H1 (cell line): ENCODE data around the gene DMAC2. TPM values are rescaled to one million over a fixed set of nuclear protein-coding genes. Genes with fewer than 3 reads are reported as not detected.

Source experiments
- CTCF ChIA-PET: fragments of 300-600 bp; sonication (Branson Sonifier 250); formaldehyde crosslinking; loops from one replicate; lab custom pipeline; 2021; ENCODE audit not compliant: partially characterized antibody; lab: Charles Lee
- POLR2A ChIA-PET: fragments of 300-600 bp; sonication (Branson Sonifier 250); formaldehyde crosslinking; loops from one replicate; lab custom pipeline; 2021; ENCODE audit warnings: inconsistent platforms; ENCODE audit not compliant: partially characterized antibody; lab: Charles Lee
- DNase-seq, 2 experiments: peaks; one replicate each; pipeline versions ENCODE4 v3.0.0 to v3.0.0-alpha.2; 2010 to 2022; ENCODE audit warnings: low spot score in 2 of 2, low read depth in 1 of 2, mixed read lengths in 1 of 2
- FAIRE-seq: peaks from 2 replicates; lab custom pipeline; 2011; peaks lifted over from hg19 to GRCh38; lab: Jason Lieb, UNC
- H2AFZ ChIP-seq: 2 replicates; pipeline ENCODE4 v1.8.1; 2012; ENCODE audit warnings: low read length, inconsistent platforms
- H2AK5ac ChIP-seq: 2 replicates; pipeline ENCODE4 v1.6.1; 2013; ENCODE audit warnings: low read depth, low read length
- H2BK120ac ChIP-seq: replicated peaks from 2 replicates; pipeline ENCODE3; 2013; ENCODE audit warnings: low read depth, low read length, inconsistent platforms
- H2BK12ac ChIP-seq: 2 replicates; pipeline ENCODE4 v1.6.1; 2013; ENCODE audit warnings: low read depth, low read length
- H2BK15ac ChIP-seq: 2 replicates; pipeline ENCODE4 v1.6.1; 2013; ENCODE audit warnings: low read length
- H2BK20ac ChIP-seq: 2 replicates; pipeline ENCODE4 v1.6.1; 2013; ENCODE audit warnings: low read length
- H2BK5ac ChIP-seq: 2 replicates; pipeline ENCODE4 v1.6.1; 2013; ENCODE audit warnings: low read depth, low read length
- H3K14ac ChIP-seq: 2 replicates; pipeline ENCODE4 v1.6.1; 2013; ENCODE audit warnings: inconsistent platforms; ENCODE audit not compliant: insufficient read length
- H3K18ac ChIP-seq: 2 replicates; pipeline ENCODE4 v1.6.1; 2013; ENCODE audit warnings: low read length; ENCODE audit errors: extremely low read depth
- H3K23ac ChIP-seq: 2 replicates; pipeline ENCODE4 v1.6.1; 2013; ENCODE audit warnings: inconsistent platforms; ENCODE audit not compliant: insufficient read length
- H3K23me2 ChIP-seq: 2 replicates; pipeline ENCODE4 v1.6.1; 2013; ENCODE audit warnings: low read depth, low read length
- H3K27ac ChIP-seq: 2 replicates; pipeline ENCODE4 v1.6.1; 2011; ENCODE audit warnings: low read depth, low read length, inconsistent platforms
- H3K27me3 ChIP-seq, 4 experiments: replicated peaks in 1 of 4; 1 replicate in 1 of 4; 2 replicates in 3 of 4; pipeline versions ENCODE4 v1.6.1 to v1.8.1; 2011 to 2013; ENCODE audit warnings: low read length in 3 of 4, mild to moderate bottlenecking in 3 of 4, inconsistent platforms in 2 of 4, mixed read lengths in 2 of 4, moderate library complexity in 1 of 4; ENCODE audit not compliant: control insufficient read depth in 3 of 4, insufficient read depth in 3 of 4; ENCODE audit errors: extremely low read depth in 1 of 4
- H3K36me3 ChIP-seq, 4 experiments: 2 replicates each; pipeline versions ENCODE4 v1.6.1 to v1.8.1; 2011 to 2013; ENCODE audit warnings: mild to moderate bottlenecking in 4 of 4, low read length in 3 of 4, moderate library complexity in 2 of 4, control low read depth in 1 of 4, inconsistent platforms in 1 of 4; ENCODE audit not compliant: insufficient read depth in 4 of 4, control insufficient read depth in 2 of 4
- H3K4ac ChIP-seq: replicated peaks from 2 replicates; pipeline ENCODE3; 2013; ENCODE audit warnings: low read length, low read depth, mixed read lengths, inconsistent platforms; ENCODE audit not compliant: insufficient read length
- H3K4me1 ChIP-seq, 4 experiments: replicated peaks in 1 of 4; 1 replicate in 1 of 4; 2 replicates in 3 of 4; pipeline versions ENCODE4 v1.6.1 to v1.8.1; 2011 to 2013; ENCODE audit warnings: low read length in 3 of 4, inconsistent platforms in 2 of 4, mixed read lengths in 1 of 4; ENCODE audit not compliant: insufficient read depth in 4 of 4, control insufficient read depth in 3 of 4
- H3K4me2 ChIP-seq, 2 experiments: 2 replicates each; pipeline versions ENCODE4 v1.6.1 to v1.8.1; 2011 to 2013; ENCODE audit warnings: low read depth in 2 of 2, low read length in 2 of 2, control low read depth in 1 of 2, inconsistent platforms in 1 of 2, mild to moderate bottlenecking in 1 of 2; ENCODE audit not compliant: insufficient read depth in 1 of 2
- H3K4me3 ChIP-seq, 4 experiments: fragments of 200-600, 300-600 bp in 1 of 4; sonication (generic), shearing (Covaris generic), sonication (Bioruptor Twin) in 1 of 4; 2 replicates each; pipeline versions ENCODE4 v1.5.1 to v1.8.1; 2011 to 2016; ENCODE audit warnings: low read length in 4 of 4, low read depth in 3 of 4, control low read depth in 2 of 4, inconsistent platforms in 2 of 4, mild to moderate bottlenecking in 2 of 4, mixed read lengths in 1 of 4, moderate library complexity in 1 of 4; ENCODE audit not compliant: insufficient read depth in 2 of 4; ENCODE audit errors: extremely low read depth in 1 of 4
- H3K56ac ChIP-seq: replicated peaks from 2 replicates; pipeline ENCODE3; 2013; ENCODE audit warnings: low read depth, mild to moderate bottlenecking, mixed read lengths, low read length, inconsistent platforms; ENCODE audit not compliant: insufficient read length
- H3K79me1 ChIP-seq: 2 replicates; pipeline ENCODE4 v1.6.1; 2013; ENCODE audit warnings: low read depth, low read length, control low read depth
- H3K79me2 ChIP-seq, 2 experiments: 2 replicates each; pipeline versions ENCODE4 v1.6.1 to v1.8.1; 2012 to 2013; ENCODE audit warnings: low read length in 2 of 2, mild to moderate bottlenecking in 2 of 2, inconsistent platforms in 1 of 2; ENCODE audit not compliant: insufficient read depth in 2 of 2, control insufficient read depth in 1 of 2
- H3K9ac ChIP-seq, 4 experiments: replicated peaks in 1 of 4; 1 replicate in 1 of 4; 2 replicates in 3 of 4; pipeline versions ENCODE4 v1.6.1 to v1.8.1; 2011 to 2013; ENCODE audit warnings: low read depth in 3 of 4, low read length in 3 of 4, control low read depth in 2 of 4, mild to moderate bottlenecking in 2 of 4, moderate library complexity in 2 of 4, inconsistent platforms in 1 of 4; ENCODE audit errors: extremely low read depth in 1 of 4
- H3K9me3 ChIP-seq, 2 experiments: 2 replicates each; pipeline versions ENCODE4 v1.6.1 to v1.8.1; 2012 to 2013; ENCODE audit warnings: mild to moderate bottlenecking in 2 of 2, moderate library complexity in 2 of 2, control low read depth in 1 of 2, inconsistent platforms in 1 of 2, low read depth in 1 of 2, low read length in 1 of 2, mixed read lengths in 1 of 2; ENCODE audit not compliant: insufficient read depth in 2 of 2
- H4K20me1 ChIP-seq, 2 experiments: replicated peaks in 1 of 2; 2 replicates each; pipeline versions ENCODE3 to v1.8.1; 2011 to 2013; ENCODE audit warnings: inconsistent platforms in 2 of 2, low read length in 2 of 2, mild to moderate bottlenecking in 1 of 2; ENCODE audit not compliant: insufficient read depth in 2 of 2, control insufficient read depth in 1 of 2
- H4K5ac ChIP-seq: 2 replicates; pipeline ENCODE4 v1.6.1; 2013; ENCODE audit warnings: low read length, low read depth, mixed read lengths, inconsistent platforms; ENCODE audit not compliant: insufficient read length
- H4K8ac ChIP-seq: 2 replicates; pipeline ENCODE4 v1.8.0; 2013; ENCODE audit warnings: mild to moderate bottlenecking, moderate library complexity, low read length, inconsistent platforms; ENCODE audit not compliant: insufficient read depth; ENCODE audit errors: extremely low read depth
- H4K91ac ChIP-seq: replicated peaks from 2 replicates; pipeline ENCODE3; 2013; ENCODE audit warnings: low read length, mixed read lengths, inconsistent platforms; ENCODE audit not compliant: insufficient read length
- HDAC6 ChIP-seq: IDR thresholded peaks from one replicate; pipeline ENCODE4 v1.7.1; 2012; ENCODE audit warnings: low read depth, mild to moderate bottlenecking, inconsistent platforms, low read length, moderate library complexity
- RAD21 ChIP-seq, 2 experiments: IDR thresholded peaks in 1 of 2; conservative IDR thresholded peaks in 1 of 2; 2 replicates each; pipeline ENCODE4 v1.6.1; 2011; ENCODE audit warnings: low read depth in 2 of 2, low read length in 2 of 2, improper control_type of control experiment in 1 of 2, inconsistent platforms in 1 of 2, mild to moderate bottlenecking in 1 of 2, moderate library complexity in 1 of 2
- WGBS, 2 experiments: shearing (Covaris generic) in 1 of 2; methylation state at CpG; one replicate each; pipeline versions ENCODE4 v1.1.6 to v1.1.7; 2013 to 2015; ENCODE audit warnings: low lambda C conversion rate in 2 of 2, mixed read lengths in 2 of 2, inconsistent platforms in 1 of 2, low coverage in 1 of 2, missing lambda C conversion rate in 1 of 2; ENCODE audit not compliant: insufficient replicate concordance in 2 of 2, insufficient coverage in 1 of 2, insufficient read length in 1 of 2; ENCODE audit errors: extremely low coverage in 1 of 2, missing lambda C conversion rate in 1 of 2; 5-methylcytosine and 5-hydroxymethylcytosine counted together
- polyA plus RNA-seq, 7 experiments: library from polyadenylated mRNA; depleted of rRNA in 3 of 7; stranded (reverse) in 5 of 7; unstranded in 2 of 7; fragments of >200 nt in 5 of 7; fragments of 200-250 nt in 2 of 7; gene quantifications; 1 replicate in 5 of 7; 2 replicates in 1 of 7; 4 replicates in 1 of 7; pipeline versions ENCODE4 v1.2.1 to v1.2.3, GENCODE V29; 2011 to 2013; ENCODE audit warnings: missing spikeins in 2 of 7, mixed read lengths in 2 of 7
- total RNA-seq: library from RNA; stranded (reverse); fragmentation: NEBNext Ultra II Directional; extraction: Animal tissue kit (Norgen Biotek cat#: 25700); gene quantifications from 2 replicates; pipeline ENCODE4 v1.2.1, GENCODE V29; 2021
- TF ChIP-seq, protein P1 (sequence below), 3 experiments: IDR thresholded peaks; 1 replicate in 2 of 3; 2 replicates in 1 of 3; pipeline versions ENCODE4 v1.5.1 to v1.6.1; 2011; ENCODE audit warnings: low read length in 3 of 3, mild to moderate bottlenecking in 3 of 3, inconsistent platforms in 2 of 3, low read depth in 1 of 3, moderate library complexity in 1 of 3; ENCODE audit not compliant: insufficient read depth in 1 of 3; ENCODE audit errors: control extremely low read depth in 1 of 3
- TF ChIP-seq, protein P2 (sequence below): IDR thresholded peaks from 2 replicates; pipeline ENCODE4 v1.6.1; 2011; ENCODE audit warnings: low read length, improper control_type of control experiment

Gene DMAC2
- total and polyA plus RNA-seq, 2 of the 8 experiments (the other 6 are each of a cell fraction or from before 2014, with no cell fraction given): 86.8 to 170 TPM

DNA sequence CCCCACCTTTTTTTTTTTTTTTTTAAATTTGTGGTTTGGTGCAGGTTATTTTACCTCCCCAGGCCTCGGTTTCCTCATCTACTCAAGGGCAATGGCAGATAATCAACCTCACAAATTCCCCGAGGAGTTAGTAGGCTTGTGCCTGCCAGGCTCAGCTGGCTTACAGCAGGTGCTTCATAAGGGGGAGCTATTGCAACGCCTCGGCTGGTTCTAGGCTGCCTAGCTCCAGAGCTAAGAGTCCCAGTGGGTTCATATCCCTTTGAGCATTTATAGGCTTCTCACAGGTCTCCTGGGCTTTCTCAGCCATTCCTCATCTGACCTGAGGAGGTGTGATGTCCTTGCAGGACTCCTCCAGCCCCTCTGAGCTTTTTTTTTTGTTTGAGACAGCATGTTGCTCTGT, 31.5 kb downstream of the DMAC2 start:
- Histone ChIP-seq H2BK15ac (no peak overlapping the region), H3K27ac (no peak overlapping the region), H3K79me1 (no peaks in the 10 kb centered on the region), H3K79me2 (no peaks in the 10 kb centered on the region), H3K4me1 (peaks cover 0 to 5% (median 1%) of the 10 kb centered on the region in 4 experiments; a peak in 5 of 7 replicates), H3K23me2 (no peaks in the 10 kb centered on the region), H3K36me3 (peaks cover 0 to 5% (median 2%) of the 10 kb centered on the region in 4 experiments; a peak in 4 of 8 replicates), H3K9me3 (no peaks in the 10 kb centered on the region), H2AK5ac (no peak overlapping the region), H3K4me2 (no peak overlapping the region), H2BK20ac (no peak overlapping the region), H2BK12ac (no peak overlapping the region), H3K27me3 (no peaks in the 10 kb centered on the region), H4K20me1 (peaks cover 0 to 5% of the 10 kb centered on the region in 2 experiments), H3K4me3 (no peak overlapping the region), H3K18ac (no peak overlapping the region), H2BK120ac (no peak overlapping the region), H3K9ac (no peak overlapping the region), H4K91ac (no peak overlapping the region), H2AFZ (no peak overlapping the region), H3K4ac (no peak overlapping the region), H3K14ac (no peak overlapping the region), H3K56ac (no peak overlapping the region), H3K23ac (no peak overlapping the region), H4K5ac (no peak overlapping the region), H4K8ac (no peak overlapping the region), H2BK5ac (no peak overlapping the region)
- DNase-seq: no peak
- TF ChIP-seq, protein P1, sequence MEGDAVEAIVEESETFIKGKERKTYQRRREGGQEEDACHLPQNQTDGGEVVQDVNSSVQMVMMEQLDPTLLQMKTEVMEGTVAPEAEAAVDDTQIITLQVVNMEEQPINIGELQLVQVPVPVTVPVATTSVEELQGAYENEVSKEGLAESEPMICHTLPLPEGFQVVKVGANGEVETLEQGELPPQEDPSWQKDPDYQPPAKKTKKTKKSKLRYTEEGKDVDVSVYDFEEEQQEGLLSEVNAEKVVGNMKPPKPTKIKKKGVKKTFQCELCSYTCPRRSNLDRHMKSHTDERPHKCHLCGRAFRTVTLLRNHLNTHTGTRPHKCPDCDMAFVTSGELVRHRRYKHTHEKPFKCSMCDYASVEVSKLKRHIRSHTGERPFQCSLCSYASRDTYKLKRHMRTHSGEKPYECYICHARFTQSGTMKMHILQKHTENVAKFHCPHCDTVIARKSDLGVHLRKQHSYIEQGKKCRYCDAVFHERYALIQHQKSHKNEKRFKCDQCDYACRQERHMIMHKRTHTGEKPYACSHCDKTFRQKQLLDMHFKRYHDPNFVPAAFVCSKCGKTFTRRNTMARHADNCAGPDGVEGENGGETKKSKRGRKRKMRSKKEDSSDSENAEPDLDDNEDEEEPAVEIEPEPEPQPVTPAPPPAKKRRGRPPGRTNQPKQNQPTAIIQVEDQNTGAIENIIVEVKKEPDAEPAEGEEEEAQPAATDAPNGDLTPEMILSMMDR (IDR thresholded peaks at IDR 0.05; ENCODE audit: control extremely low read depth in 1 of 3, insufficient read depth in 1 of 3, low read depth in 1 of 3, low read length in 3 of 3): peak in 2 of 3 experiments; percentile 16 to 49; a peak in 2 of 4 replicates
- TF ChIP-seq, protein P2, sequence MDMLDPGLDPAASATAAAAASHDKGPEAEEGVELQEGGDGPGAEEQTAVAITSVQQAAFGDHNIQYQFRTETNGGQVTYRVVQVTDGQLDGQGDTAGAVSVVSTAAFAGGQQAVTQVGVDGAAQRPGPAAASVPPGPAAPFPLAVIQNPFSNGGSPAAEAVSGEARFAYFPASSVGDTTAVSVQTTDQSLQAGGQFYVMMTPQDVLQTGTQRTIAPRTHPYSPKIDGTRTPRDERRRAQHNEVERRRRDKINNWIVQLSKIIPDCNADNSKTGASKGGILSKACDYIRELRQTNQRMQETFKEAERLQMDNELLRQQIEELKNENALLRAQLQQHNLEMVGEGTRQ: no peak
- TF ChIP-seq HDAC6: no peak
- TF ChIP-seq RAD21 (IDR thresholded peaks at IDR 0.05 in 1 of 2, conservative IDR thresholded peaks at IDR 0.05 in 1 of 2; ENCODE audit: low read depth in 2 of 2, low read length in 2 of 2): peak; percentile 13 to 47; a peak in 2 of 4 replicates
- ChIA-PET POLR2A (interaction anchor here (0.6 to 3.3 kb wide), 10 partner anchors 8 to 113 kb away, joined by 3 to 13 read pairs (median 4); partner anchors contain the start of genes B3GNT8 and DMAC2), CTCF (interaction anchor here (0.6 to 4.9 kb wide), 12 partner anchors 9 to 162 kb away, joined by 3 to 34 read pairs (median 4); partner anchors contain the start of gene B3GNT8)
- FAIRE-seq: no peak
- 84% methylated on average over 4 of the region's 4 CpGs; no CpG with 5 or more reads in 1 of the 2 experiments for WGBS, 2 experiments
